AG10803 (cell line): ENCODE measurements around the gene GLTP.

Source experiments
- DNase-seq: peaks from one replicate; pipeline ENCODE4 v3.0.0; 2010; ENCODE audit warnings: low read depth
- H3K4me3 ChIP-seq: 2 replicates; pipeline ENCODE4 v1.5.1; 2011; ENCODE audit warnings: mild to moderate bottlenecking, low read length, control low read depth
- TF ChIP-seq, protein P1 (sequence below): conservative IDR thresholded peaks from 2 replicates; pipeline ENCODE4 v1.5.1; 2011; ENCODE audit warnings: mild to moderate bottlenecking, low read length, control low read depth, inconsistent platforms

GLTP gene

DNA sequence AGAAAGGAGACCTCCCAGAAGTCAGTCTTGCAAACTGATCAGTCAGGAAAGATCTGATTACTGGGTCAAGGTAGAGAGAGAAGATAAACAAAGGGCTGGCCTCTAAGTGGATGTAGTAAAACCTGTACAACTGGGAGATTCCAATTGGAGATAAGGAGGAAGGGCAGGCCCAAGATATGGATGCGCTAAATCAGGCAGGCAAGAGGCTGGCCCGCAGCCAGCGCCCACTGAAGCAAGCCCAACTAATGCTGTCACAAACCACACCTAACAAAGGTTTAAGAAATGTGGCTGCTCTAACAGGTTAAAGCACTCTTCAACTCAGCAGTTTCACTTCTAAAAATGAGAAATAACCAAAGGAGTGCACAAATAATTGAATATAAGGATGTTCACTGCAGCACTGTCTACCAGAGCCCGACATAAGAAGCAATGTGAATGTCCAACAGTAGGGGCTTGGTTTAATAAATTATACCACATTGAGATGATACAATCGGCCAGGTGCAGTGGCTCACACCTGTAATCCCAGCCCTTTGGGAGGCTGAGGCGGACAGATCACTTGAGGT is 4.7 kb downstream of the GLTP start:
- TF ChIP-seq, protein P1, sequence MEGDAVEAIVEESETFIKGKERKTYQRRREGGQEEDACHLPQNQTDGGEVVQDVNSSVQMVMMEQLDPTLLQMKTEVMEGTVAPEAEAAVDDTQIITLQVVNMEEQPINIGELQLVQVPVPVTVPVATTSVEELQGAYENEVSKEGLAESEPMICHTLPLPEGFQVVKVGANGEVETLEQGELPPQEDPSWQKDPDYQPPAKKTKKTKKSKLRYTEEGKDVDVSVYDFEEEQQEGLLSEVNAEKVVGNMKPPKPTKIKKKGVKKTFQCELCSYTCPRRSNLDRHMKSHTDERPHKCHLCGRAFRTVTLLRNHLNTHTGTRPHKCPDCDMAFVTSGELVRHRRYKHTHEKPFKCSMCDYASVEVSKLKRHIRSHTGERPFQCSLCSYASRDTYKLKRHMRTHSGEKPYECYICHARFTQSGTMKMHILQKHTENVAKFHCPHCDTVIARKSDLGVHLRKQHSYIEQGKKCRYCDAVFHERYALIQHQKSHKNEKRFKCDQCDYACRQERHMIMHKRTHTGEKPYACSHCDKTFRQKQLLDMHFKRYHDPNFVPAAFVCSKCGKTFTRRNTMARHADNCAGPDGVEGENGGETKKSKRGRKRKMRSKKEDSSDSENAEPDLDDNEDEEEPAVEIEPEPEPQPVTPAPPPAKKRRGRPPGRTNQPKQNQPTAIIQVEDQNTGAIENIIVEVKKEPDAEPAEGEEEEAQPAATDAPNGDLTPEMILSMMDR, result no peak
- H3K4me3 ChIP-seq, result no peak overlapping the region
- no peak for DNase-seq

DNA sequence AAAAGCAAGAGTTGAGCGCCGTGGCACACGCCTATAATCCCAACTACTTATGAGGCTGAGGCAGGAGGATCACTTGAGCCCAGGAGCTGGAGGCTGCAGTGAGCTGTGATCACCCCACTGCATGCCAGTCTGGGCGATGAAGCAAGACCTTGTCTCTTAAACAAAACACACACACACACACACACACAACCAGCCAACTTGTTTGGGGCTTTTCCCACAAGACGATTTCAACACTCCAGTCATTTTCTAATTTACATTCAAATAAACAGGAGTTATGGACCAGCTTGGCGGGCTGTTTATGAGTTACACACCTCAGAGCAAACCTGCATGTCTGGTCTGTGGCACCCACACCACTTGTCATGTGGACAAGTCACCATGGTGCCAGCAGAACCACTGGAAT is 6.7 kb downstream of the GLTP start:
- DNase-seq, result peak; percentile 78
- no peak overlapping the region for H3K4me3 ChIP-seq
- TF ChIP-seq, protein P1, result no peak

DNA sequence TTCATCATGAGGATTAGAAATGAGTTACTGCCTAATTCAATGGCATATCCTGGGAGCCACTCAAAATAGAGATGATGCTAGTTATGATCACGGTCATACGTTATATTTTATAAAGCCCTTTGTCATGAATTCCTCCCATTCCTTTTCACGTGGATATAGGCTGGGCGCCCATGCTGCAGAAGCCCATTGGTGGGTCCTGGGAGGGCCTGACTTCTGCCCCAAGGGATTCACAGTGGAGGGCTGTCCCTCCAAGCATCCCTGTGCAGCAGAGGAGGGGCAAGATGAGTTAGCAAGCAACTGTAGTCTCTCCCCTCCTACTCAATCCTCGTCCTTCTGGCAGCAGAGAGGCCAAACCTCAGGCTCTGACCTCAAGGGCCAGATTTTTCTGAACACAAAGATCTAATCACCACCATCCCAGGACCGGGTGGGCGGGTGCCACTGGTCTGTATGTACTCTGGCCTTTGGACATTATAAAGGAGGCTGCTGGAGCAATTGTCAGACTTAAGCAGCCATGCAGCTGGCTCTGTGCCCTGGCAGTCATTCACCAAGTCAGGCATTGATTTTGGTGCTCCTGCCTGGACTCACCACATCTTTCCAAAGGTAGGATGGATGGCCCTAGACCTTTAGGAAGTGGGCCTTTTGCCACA is 8.6 kb downstream of the GLTP start:
- H3K4me3 ChIP-seq, result no peak overlapping the region
- TF ChIP-seq, protein P1, result no peak
- DNase-seq, result peak; percentile 18

DNA sequence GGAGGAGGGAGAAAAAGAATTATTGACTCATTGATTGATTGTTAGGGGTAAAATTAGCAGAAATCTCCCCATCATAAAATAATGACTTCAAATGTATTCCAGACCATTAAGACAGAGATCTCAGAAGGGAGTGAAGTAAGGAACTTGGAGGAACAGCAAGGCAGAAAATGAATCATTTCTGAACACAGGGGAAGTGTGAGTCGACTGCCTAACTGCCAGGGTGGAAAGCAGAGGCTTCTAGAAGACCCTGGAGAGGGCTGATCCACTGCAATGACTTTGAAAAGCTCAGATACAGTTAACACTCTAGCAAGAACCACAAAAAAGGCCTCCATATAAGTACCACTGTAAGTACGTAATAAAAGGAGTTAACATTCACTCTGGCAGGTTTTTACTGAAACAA is 9.7 kb downstream of the GLTP start:
- peak; percentile 21 for DNase-seq
- TF ChIP-seq, protein P1, result no peak
- H3K4me3 ChIP-seq, result no peak overlapping the region

DNA sequence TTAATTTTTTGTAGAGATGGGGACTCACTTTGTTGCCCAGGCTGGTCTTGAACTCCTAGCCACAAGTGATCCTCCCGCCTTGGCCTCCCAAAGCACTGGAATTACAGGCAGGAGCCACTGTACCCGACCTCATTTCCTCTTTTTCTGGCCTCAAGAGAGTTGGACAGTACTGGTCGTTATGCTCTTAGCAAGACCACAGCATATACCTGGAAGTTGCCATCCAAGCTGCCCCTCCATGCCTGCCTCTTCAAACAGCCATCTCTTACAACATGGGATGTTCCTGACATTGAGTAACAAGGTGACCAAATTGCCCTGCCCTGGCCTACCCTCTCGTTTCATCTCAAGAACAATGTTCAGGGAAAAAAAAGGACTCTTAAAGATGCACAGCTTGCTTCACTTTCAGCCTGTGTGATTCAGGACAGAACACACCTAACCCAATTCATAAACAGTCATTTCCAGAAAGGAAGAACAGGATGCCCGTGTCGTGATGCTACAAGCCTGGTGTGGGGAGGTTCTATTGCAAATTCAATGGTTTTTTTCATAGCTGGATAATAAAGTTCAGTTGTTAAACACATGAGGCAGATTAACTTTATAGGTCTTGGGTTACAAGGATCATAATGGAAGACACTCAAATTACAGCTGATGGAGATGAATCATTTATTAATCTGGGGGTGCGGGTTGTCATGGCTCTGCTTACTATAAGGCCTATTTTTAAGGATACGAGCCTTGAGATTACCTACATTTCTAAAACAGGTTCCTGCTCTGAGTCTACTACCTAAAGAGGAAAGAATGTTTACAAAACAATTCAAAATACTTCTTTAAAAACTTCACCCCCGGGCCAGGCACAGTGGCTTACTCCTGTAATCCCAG is 11.9 kb downstream of the GLTP start:
- no peak overlapping the region for H3K4me3 ChIP-seq
- TF ChIP-seq, protein P1, result no peak
- DNase-seq, result no peak

DNA sequence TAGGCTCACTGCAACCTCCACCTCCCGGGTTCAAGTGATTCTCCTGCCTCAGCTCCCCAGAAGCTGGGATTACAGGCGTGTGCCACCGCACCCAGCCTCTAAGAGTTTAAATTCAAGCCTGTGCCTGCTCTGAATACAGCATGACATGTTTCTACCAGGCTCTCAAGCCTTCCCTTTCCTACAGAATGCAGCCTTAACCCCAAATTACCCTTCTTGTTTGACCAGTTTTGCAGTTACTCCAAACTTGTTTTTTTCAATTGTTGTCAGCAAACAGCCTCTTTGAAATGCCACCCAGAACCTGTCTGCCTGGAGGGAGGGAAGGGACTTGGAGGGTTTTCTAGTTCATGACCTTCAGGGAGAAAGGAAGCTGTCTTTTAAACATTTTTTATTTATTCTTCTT is 15.4 kb downstream of the GLTP start:
- H3K4me3 ChIP-seq, result no peak overlapping the region
- DNase-seq, result no peak
- TF ChIP-seq, protein P1, result no peak
